HepG2 (cell line): ENCODE data around the gene DHX32.

Experiments
- IKZF1 ChIP-seq: fragments of 450-650 bp; IDR thresholded peaks from 2 replicates; pipeline ENCODE4 v1.7.1; 2016
- RFX5 ChIP-seq: IDR thresholded peaks from 2 replicates; pipeline ENCODE4 v1.6.1; 2011; ENCODE audit warnings: low read depth, low read length, improper control_type of control experiment
- TEAD3 ChIP-seq: optimal IDR thresholded peaks from 2 replicates; pipeline ENCODE3; 2016; ENCODE audit warnings: borderline replicate concordance
- ZFP62 ChIP-seq: sonication (generic); formaldehyde crosslinking; IDR thresholded peaks from 2 replicates; pipeline ENCODE4 v1.4.0; 2020; ENCODE audit warnings: missing genetic modification reagents
- ZNF225 ChIP-seq: sonication (generic); formaldehyde crosslinking; IDR thresholded peaks from 2 replicates; pipeline ENCODE4 v1.4.0; 2020; ENCODE audit warnings: mild to moderate bottlenecking, missing genetic modification reagents
- ZNF670 ChIP-seq: sonication (generic); formaldehyde crosslinking; IDR thresholded peaks from 2 replicates; pipeline ENCODE4 v1.8.0; 2022; ENCODE audit warnings: mild to moderate bottlenecking, missing genetic modification reagents, borderline replicate concordance
- ZNF777 ChIP-seq: sonication (generic); formaldehyde crosslinking; IDR thresholded peaks from 2 replicates; pipeline ENCODE4 v1.4.0; 2020; ENCODE audit warnings: missing genetic modification reagents
- ZNF841 ChIP-seq: sonication (generic); formaldehyde crosslinking; IDR thresholded peaks from 2 replicates; pipeline ENCODE4 v1.8.1; 2023; ENCODE audit warnings: missing genetic modification reagents, borderline replicate concordance
- TF ChIP-seq, protein P1 (sequence below): sonication (generic); formaldehyde crosslinking; IDR thresholded peaks from 2 replicates; pipeline ENCODE4 v1.5.0; 2020; ENCODE audit warnings: mild to moderate bottlenecking, missing genetic modification reagents, moderate library complexity
- TF ChIP-seq, protein P2 (sequence below): sonication (generic); formaldehyde crosslinking; IDR thresholded peaks from 2 replicates; pipeline ENCODE4 v1.4.0; 2020; ENCODE audit warnings: missing genetic modification reagents
- TF ChIP-seq, protein P3 (sequence below): sonication (generic); formaldehyde crosslinking; IDR thresholded peaks from 2 replicates; pipeline ENCODE4 v1.5.0; 2020; ENCODE audit warnings: missing genetic modification reagents

DNA sequence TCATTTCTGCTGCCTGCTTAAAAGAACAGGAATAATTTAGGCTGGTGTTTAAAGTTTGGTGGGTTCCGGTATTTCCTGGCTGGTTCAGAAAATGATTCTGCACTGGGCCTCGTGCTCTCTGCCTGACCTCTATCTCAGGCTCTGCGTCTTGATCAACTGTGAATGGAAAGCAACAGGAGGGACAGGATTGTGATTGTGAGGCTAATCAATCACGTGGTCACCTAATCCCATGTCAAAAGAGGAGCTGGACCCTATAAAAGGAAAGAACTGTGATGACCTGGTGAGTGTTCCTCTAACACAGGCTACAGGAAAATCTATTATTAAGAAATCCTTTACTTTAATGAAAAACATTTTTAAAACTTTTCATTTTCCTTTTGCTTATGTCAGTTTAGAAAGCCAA is at the start of gene DHX32:
- no peak for TF ChIP-seq RFX5
- no peak for TF ChIP-seq ZFP62 (CRISPR knock-in tag)
- no peak for TF ChIP-seq ZNF777 (CRISPR knock-in tag)
- TF ChIP-seq IKZF1 = no peak
- TF ChIP-seq, protein P1, sequence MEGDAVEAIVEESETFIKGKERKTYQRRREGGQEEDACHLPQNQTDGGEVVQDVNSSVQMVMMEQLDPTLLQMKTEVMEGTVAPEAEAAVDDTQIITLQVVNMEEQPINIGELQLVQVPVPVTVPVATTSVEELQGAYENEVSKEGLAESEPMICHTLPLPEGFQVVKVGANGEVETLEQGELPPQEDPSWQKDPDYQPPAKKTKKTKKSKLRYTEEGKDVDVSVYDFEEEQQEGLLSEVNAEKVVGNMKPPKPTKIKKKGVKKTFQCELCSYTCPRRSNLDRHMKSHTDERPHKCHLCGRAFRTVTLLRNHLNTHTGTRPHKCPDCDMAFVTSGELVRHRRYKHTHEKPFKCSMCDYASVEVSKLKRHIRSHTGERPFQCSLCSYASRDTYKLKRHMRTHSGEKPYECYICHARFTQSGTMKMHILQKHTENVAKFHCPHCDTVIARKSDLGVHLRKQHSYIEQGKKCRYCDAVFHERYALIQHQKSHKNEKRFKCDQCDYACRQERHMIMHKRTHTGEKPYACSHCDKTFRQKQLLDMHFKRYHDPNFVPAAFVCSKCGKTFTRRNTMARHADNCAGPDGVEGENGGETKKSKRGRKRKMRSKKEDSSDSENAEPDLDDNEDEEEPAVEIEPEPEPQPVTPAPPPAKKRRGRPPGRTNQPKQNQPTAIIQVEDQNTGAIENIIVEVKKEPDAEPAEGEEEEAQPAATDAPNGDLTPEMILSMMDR = no peak
- no peak for TF ChIP-seq ZNF841 (CRISPR knock-in tag)
- TF ChIP-seq, protein P2, sequence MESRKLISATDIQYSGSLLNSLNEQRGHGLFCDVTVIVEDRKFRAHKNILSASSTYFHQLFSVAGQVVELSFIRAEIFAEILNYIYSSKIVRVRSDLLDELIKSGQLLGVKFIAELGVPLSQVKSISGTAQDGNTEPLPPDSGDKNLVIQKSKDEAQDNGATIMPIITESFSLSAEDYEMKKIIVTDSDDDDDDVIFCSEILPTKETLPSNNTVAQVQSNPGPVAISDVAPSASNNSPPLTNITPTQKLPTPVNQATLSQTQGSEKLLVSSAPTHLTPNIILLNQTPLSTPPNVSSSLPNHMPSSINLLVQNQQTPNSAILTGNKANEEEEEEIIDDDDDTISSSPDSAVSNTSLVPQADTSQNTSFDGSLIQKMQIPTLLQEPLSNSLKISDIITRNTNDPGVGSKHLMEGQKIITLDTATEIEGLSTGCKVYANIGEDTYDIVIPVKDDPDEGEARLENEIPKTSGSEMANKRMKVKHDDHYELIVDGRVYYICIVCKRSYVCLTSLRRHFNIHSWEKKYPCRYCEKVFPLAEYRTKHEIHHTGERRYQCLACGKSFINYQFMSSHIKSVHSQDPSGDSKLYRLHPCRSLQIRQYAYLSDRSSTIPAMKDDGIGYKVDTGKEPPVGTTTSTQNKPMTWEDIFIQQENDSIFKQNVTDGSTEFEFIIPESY (CRISPR knock-in tag) = no peak
- no peak for TF ChIP-seq ZNF225
- TF ChIP-seq, protein P3, sequence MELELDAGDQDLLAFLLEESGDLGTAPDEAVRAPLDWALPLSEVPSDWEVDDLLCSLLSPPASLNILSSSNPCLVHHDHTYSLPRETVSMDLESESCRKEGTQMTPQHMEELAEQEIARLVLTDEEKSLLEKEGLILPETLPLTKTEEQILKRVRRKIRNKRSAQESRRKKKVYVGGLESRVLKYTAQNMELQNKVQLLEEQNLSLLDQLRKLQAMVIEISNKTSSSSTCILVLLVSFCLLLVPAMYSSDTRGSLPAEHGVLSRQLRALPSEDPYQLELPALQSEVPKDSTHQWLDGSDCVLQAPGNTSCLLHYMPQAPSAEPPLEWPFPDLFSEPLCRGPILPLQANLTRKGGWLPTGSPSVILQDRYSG (CRISPR knock-in tag) = no peak
- TF ChIP-seq ZNF670 (CRISPR knock-in tag) = no peak
- no peak for TF ChIP-seq TEAD3
